ENCODE data around the gene ARRDC5. TPM values are rescaled to one million over a fixed set of nuclear protein-coding genes. Genes with fewer than 3 reads are reported as not detected.
A peak's percentile ranks its signal among the peaks of the same experiment; 100 is the strongest.

Gene ARRDC5
- total and polyA plus RNA-seq, 2 of the 13 experiments (the other 11 are each of a cell fraction or from before 2014, with no cell fraction given): not detected

DNA sequence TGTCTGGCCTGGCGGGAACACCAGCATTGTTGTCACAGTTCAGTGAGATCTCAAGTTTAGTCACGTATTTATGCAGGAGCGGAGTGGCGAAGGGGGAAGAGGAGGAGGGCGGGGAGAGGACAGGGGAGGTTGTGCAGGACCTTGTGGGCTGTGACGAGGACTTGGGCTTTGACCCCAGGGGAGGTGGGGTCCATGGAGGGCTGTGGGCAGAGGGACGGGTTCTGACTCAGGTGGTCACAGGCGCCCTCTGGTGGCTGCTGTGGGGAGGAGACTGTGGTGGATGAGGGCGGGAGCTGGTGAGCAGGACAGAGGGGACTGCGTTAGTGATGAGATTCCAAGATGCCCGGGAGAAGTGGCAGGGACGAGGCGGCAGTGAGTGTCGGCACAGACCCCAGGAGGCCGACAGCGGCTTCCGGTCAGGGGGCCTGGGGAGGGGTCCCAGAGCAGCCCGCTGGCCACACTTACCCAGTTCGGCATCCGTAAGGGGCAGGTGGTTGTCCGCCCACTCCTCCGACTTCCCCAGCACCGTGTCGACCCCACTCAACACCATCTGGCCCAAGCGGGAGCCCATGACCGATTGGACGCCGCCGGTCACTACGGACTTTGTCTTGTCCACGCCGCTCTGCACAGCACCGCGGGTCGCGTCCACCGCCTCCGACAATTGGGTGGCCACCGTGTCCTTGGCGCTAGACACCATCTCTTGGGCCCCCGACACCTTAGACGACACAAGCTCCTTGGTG lies 51.0 kb downstream of the ARRDC5 start (continued):
- TF ChIP-seq SYNCRIP (IDR thresholded peaks at IDR 0.05; ENCODE audit: insufficient read depth, low read depth, low read length) (no peak), ASH2L (IDR thresholded peaks at IDR 0.05; ENCODE audit: insufficient read length, low read depth, low read length) (no peak), SRSF4 (IDR thresholded peaks at IDR 0.05; ENCODE audit: low read depth, low read length, poor library complexity, severe bottlenecking) (no peak), WIZ (CRISPR knock-in tag; IDR thresholded peaks at IDR 0.05) (no peak), ZNF329 (CRISPR knock-in tag; IDR thresholded peaks at IDR 0.05; ENCODE audit: low read depth) (no peak), KLF9 (CRISPR knock-in tag; IDR thresholded peaks at IDR 0.05; ENCODE audit: low read depth) (no peak), ZNF577 (CRISPR knock-in tag; IDR thresholded peaks at IDR 0.05; ENCODE audit: borderline replicate concordance, low read depth) (no peak), ZNF780A (CRISPR knock-in tag; IDR thresholded peaks at IDR 0.05) (no peak), RBAK (CRISPR knock-in tag; IDR thresholded peaks at IDR 0.05) (no peak), XRCC5 (optimal IDR thresholded peaks at IDR 0.05; ENCODE audit: low read length) (peak; percentile 90), ZNF343 (CRISPR knock-in tag; IDR thresholded peaks at IDR 0.05) (no peak), SNRNP70 (IDR thresholded peaks at IDR 0.05; ENCODE audit: low read depth, low read length) (no peak), HDAC2 (CRISPR knock-in tag; IDR thresholded peaks at IDR 0.05) (no peak; the same call in 1 of the 2 replicates), TP53 (CRISPR knock-in tag; conservative IDR thresholded peaks at IDR 0.05) (no peak), ZFP36L1 (CRISPR knock-in tag; IDR thresholded peaks at IDR 0.05) (no peak), ZNF10 (CRISPR knock-in tag; IDR thresholded peaks at IDR 0.05; ENCODE audit: borderline replicate concordance, low read depth) (no peak)
- TF ChIP-seq, protein P1, sequence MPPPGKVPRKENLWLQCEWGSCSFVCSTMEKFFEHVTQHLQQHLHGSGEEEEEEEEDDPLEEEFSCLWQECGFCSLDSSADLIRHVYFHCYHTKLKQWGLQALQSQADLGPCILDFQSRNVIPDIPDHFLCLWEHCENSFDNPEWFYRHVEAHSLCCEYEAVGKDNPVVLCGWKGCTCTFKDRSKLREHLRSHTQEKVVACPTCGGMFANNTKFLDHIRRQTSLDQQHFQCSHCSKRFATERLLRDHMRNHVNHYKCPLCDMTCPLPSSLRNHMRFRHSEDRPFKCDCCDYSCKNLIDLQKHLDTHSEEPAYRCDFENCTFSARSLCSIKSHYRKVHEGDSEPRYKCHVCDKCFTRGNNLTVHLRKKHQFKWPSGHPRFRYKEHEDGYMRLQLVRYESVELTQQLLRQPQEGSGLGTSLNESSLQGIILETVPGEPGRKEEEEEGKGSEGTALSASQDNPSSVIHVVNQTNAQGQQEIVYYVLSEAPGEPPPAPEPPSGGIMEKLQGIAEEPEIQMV (CRISPR knock-in tag; IDR thresholded peaks at IDR 0.05; ENCODE audit: low read depth): no peak; the same call in 1 of the 2 replicates
- TF ChIP-seq, protein P2, sequence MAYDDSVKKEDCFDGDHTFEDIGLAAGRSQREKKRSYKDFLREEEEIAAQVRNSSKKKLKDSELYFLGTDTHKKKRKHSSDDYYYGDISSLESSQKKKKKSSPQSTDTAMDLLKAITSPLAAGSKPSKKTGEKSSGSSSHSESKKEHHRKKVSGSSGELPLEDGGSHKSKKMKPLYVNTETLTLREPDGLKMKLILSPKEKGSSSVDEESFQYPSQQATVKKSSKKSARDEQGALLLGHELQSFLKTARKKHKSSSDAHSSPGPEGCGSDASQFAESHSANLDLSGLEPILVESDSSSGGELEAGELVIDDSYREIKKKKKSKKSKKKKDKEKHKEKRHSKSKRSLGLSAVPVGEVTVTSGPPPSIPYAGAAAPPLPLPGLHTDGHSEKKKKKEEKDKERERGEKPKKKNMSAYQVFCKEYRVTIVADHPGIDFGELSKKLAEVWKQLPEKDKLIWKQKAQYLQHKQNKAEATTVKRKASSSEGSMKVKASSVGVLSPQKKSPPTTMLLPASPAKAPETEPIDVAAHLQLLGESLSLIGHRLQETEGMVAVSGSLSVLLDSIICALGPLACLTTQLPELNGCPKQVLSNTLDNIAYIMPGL (CRISPR knock-in tag; IDR thresholded peaks at IDR 0.05; ENCODE audit: borderline replicate concordance in 1 of 2, low read depth in 1 of 2): peak; percentile 57 to 66; a peak in 2 of 4 replicates
- TF ChIP-seq, protein P3, sequence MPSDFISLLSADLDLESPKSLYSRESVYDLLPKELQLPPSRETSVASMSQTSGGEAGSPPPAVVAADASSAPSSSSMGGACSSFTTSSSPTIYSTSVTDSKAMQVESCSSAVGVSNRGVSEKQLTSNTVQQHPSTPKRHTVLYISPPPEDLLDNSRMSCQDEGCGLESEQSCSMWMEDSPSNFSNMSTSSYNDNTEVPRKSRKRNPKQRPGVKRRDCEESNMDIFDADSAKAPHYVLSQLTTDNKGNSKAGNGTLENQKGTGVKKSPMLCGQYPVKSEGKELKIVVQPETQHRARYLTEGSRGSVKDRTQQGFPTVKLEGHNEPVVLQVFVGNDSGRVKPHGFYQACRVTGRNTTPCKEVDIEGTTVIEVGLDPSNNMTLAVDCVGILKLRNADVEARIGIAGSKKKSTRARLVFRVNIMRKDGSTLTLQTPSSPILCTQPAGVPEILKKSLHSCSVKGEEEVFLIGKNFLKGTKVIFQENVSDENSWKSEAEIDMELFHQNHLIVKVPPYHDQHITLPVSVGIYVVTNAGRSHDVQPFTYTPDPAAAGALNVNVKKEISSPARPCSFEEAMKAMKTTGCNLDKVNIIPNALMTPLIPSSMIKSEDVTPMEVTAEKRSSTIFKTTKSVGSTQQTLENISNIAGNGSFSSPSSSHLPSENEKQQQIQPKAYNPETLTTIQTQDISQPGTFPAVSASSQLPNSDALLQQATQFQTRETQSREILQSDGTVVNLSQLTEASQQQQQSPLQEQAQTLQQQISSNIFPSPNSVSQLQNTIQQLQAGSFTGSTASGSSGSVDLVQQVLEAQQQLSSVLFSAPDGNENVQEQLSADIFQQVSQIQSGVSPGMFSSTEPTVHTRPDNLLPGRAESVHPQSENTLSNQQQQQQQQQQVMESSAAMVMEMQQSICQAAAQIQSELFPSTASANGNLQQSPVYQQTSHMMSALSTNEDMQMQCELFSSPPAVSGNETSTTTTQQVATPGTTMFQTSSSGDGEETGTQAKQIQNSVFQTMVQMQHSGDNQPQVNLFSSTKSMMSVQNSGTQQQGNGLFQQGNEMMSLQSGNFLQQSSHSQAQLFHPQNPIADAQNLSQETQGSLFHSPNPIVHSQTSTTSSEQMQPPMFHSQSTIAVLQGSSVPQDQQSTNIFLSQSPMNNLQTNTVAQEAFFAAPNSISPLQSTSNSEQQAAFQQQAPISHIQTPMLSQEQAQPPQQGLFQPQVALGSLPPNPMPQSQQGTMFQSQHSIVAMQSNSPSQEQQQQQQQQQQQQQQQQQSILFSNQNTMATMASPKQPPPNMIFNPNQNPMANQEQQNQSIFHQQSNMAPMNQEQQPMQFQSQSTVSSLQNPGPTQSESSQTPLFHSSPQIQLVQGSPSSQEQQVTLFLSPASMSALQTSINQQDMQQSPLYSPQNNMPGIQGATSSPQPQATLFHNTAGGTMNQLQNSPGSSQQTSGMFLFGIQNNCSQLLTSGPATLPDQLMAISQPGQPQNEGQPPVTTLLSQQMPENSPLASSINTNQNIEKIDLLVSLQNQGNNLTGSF (CRISPR knock-in tag; IDR thresholded peaks at IDR 0.05): no peak
